ENCODE results near the gene PRR35.

The PRR35 gene

DNA sequence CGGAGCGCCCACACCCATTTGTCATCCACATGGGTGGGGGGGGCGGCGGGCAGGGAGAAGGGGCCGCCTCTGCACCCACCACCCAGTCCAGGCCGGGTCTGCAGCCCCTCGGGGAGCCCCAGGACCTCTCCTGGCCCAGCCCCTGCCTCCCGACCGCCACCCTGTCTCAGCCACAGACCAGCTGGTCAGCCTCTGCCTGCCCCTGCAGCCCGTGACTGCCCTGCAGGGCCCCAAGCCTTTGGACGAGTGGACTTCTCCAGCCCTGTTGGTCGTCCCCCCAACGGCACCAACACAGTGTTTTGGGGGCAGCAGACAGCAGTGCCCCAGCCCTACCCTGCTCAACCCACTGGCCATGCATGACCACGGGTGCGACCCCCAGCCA, 1.2 kb downstream of the PRR35 start:
- DNase-seq (ENCODE audit: low spot score in 2 of 2) (no peak), ATAC-seq (ENCODE audit: low read depth) (no peak)
- H3K36me3 Mint-ChIP-seq, result no peaks in the 10 kb centered on the region
- peaks cover 14% of the 10 kb centered on the region for H3K27me3 Mint-ChIP-seq
- H3K9me3 Mint-ChIP-seq, result no peaks in the 10 kb centered on the region
- no peak overlapping the region for H3K4me3 Mint-ChIP-seq
- peaks cover 5% of the 10 kb centered on the region for H3K4me1 Mint-ChIP-seq
- H3K27ac Mint-ChIP-seq, result no peak overlapping the region

DNA sequence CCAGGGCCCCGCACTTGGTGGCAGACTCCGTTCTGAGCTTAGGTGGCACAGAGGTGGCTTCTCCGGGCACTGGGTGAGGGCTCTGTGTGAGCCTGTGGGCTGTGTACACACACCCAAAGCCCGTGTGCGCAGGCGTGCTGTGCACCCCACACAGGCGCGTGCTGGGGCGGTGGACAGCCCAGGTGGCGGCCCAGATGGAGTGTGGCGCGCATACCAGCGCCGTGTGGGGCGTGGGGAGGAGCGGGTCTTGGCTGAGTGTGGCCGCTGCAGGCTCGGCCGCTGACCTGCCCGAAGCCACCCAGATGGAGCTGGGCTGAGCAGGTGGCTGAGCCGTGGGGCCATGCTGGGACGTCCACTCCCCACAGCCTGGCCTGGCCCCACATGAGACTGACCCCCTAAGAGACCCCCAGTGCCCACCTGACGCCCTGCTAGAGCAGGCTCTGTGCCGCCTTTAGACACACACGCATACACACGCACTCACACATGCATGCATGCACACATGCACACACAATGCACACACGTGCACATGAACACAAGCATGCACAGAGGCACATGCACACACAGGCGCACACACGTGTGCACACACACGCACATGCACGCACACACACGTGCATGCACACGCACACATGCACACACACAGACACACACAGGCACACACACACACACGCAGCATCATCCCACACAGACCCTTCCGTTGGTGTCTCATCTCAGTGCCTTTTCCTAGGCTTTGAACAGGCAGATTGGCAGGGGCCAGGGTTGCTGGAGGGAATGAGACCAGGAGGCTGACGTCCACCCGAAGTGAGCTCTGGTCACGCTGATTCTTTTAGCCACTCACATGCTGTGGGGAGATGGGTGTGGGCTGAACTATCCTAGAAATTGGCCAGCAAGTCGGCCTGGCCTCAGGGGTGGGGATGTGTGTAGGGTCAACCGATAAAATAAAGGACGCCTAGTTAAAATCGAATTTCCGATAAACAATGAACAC, 2.1 kb downstream of the PRR35 start:
- Mint-ChIP-seq H3K9me3 (no peaks in the 10 kb centered on the region), H3K36me3 (no peaks in the 10 kb centered on the region), H3K4me3 (no peak overlapping the region), H3K27ac (no peak overlapping the region), H3K4me1 (peaks cover 13% of the 10 kb centered on the region), H3K27me3 (peaks cover 14% of the 10 kb centered on the region)
- no peak for DNase-seq (ENCODE audit: low spot score in 2 of 2)
- ATAC-seq (ENCODE audit: low read depth), result no peak

DNA sequence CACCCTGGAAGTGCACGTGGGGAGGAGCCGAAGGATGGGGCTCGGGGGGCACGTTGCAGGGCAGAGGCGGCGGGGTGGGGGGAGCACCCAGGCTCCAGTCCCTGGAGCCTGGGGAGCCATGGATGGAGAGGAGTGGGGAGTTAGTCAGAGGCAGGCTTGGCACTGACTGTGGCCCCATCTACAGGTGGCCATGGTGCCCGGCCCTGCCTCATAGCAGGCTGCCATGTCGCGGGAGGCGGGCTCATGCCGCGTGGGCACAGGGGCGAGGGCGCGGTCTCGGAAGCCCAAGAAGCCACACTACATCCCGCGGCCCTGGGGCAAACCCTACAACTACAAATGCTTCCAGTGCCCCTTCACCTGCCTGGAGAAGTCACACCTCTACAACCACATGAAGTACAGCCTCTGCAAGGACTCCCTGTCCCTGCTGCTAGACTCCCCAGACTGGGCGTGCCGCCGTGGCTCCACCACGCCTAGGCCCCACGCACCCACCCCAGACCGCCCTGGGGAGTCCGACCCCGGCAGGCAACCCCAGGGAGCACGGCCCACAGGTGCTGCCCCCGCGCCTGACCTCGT, 3.0 kb downstream of the PRR35 start:
- Mint-ChIP-seq H3K27ac (no peak overlapping the region), H3K9me3 (no peaks in the 10 kb centered on the region), H3K4me3 (no peak overlapping the region), H3K4me1 (peaks cover 13% of the 10 kb centered on the region), H3K36me3 (no peaks in the 10 kb centered on the region), H3K27me3 (peaks cover 12% of the 10 kb centered on the region)
- DNase-seq (ENCODE audit: low spot score in 2 of 2) (no peak), ATAC-seq (ENCODE audit: low read depth) (no peak)

DNA sequence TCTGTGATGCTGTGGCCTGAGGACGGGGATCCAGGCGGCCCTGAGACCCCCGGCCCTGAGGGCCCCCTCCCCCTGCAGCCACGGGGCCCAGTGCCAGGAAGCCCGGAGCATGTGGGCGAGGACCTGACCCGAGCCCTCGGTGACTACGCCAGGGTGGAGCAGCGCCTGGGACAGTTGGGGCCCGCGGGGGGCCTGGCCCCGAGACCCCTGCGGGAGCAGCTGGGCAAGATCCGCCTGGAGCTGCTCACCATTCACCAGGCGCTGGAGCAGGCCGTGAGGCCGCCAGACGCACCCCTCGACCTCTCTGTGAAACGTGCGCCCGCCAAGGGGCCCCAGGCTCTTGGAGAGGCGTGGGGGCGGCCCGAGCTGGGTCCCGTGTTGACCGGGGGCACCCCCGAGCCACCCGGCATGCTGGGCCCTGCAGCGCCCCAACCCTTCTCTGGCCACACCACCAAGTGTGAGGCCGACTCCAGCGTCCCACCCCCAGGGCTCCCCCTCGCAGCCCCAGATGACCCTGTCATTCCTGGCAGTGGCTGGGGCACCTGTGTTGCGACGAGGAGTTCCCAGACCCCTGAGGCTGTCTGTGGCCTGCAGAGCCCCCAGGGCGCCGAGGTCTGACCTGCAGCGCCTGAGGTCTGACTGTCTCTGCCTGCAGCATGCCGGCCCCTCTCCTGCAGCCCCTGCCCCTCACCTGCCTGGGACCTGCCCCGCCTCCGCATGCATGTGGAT, 4.7 kb downstream of the PRR35 start:
- ATAC-seq (ENCODE audit: low read depth), result no peak
- peaks cover 12% of the 10 kb centered on the region for H3K4me1 Mint-ChIP-seq
- peaks cover 6% of the 10 kb centered on the region for H3K27me3 Mint-ChIP-seq

DNA sequence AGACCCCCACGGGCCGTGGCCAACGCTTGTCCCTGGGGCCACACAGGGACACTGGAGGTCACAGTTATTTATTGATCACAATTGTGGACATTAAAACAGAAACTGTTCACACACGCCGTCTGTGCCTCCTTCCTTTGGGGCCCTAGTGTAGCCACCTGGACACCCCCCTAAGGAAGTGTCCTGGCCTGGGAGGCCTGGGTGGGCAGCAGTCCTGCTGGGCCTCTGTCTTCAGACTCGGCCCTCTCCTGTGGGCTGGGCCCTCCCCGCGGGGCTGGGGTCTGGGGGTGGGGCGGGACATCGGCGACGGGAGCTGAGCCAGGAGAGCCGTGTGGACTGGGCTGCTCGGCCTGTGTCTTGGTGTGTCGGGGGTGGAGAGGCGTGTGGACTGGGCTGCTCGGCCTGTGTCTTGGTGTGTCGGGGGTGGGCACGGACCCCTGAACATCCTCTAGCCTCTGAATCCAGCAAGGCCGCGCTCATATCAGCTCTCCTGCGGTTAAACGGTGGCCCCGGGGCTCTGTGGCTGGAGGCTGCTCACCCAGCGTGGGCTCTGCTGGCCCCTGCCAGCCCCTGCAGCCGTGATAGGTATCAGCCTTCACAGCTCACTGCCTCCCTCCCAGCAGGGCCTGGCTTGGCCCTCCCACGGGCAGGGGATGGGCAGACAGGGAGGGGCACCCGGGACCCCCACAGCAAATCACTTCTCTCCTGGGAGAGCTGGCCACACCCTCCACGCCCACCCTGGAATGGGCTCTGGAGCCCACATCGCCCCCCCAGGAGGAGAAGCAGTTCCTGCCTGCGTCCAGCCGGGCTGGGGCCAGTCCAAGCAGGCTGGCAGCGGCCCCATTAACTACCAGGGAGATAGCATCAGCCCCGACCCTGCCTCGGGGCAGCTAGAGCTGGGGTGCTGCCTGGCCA, 5.5 kb downstream of the PRR35 start:
- Mint-ChIP-seq H3K4me3 (peak overlapping the region; percentile 11), H3K9me3 (no peaks in the 10 kb centered on the region), H3K36me3 (no peaks in the 10 kb centered on the region), H3K27ac (no peak overlapping the region), H3K4me1 (peaks cover 12% of the 10 kb centered on the region), H3K27me3 (peaks cover 6% of the 10 kb centered on the region)
- ATAC-seq (ENCODE audit: low read depth), result no peak
- DNase-seq (ENCODE audit: low spot score in 2 of 2), result no peak

More for the DNA sequence above, 4.7 kb downstream of the PRR35 start:
- DNase-seq (ENCODE audit: low spot score in 2 of 2), result no peak
- H3K27ac Mint-ChIP-seq, result no peak overlapping the region
- no peaks in the 10 kb centered on the region for H3K36me3 Mint-ChIP-seq
- H3K9me3 Mint-ChIP-seq, result no peaks in the 10 kb centered on the region
- H3K4me3 Mint-ChIP-seq, result no peak overlapping the region

DNA sequence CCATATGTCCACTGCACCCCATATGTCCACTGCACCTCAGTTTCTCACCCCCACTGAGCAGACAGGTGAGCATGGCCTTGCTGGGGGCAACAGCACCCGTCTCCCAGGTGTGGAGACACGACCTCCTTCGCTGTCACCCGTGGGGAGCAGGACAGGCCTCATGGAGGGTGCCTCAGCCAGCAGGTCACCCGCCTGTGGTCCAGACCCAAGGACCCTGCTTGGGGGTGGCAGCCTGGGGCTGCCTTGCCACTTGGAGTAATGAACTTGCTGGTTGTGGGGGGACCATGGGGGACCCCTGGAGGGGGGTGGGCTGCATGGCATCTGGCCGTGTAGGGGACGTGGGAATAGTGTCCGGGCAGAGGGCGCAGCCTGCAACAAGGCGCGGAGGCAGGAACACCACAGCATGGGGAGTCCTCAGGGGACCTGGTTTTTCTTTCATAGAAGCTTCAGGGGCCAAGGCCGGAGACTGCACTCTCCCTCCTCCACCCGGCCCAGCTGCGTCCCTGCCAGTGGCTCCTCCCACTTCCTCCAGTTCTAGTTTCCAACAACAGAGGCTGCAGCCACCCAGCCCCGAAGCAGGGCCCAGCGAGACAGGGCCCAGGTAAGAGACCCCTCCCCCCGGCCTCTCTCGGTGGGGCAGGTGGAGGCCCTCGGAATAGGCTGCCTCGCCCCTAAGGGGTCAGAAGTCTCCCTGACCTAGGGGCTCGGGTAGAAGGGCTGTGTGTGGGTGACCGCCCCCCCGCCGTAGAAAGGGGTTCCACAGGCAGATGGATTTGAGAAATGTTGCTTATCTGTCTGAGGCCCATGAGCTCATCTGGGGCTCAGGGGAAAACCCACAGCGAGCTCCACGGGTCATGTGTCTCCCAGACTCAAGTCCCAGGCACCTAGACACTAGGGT, 6.5 kb downstream of the PRR35 start, which contains the start of gene NHLRC4:
Gene NHLRC4, plus strand, starts transcription at position 531 of the 898 bp plus-strand sequence. CDS start 1,043 bp downstream, outside the sequence.
- ATAC-seq (ENCODE audit: low read depth) (peak; percentile 69), DNase-seq (ENCODE audit: low spot score in 2 of 2) (peak in 1 of 2 donors; percentile 57)
- peaks cover 4% of the 10 kb centered on the region for H3K27me3 Mint-ChIP-seq
- H3K4me1 Mint-ChIP-seq, result peaks cover 22% of the 10 kb centered on the region
- no peaks in the 10 kb centered on the region for H3K9me3 Mint-ChIP-seq
- H3K27ac Mint-ChIP-seq, result peak within 1 kb of the TSS; percentile 74
- no peaks in the 10 kb centered on the region for H3K36me3 Mint-ChIP-seq
- peak within 1 kb of the TSS; percentile 76 for H3K4me3 Mint-ChIP-seq

DNA sequence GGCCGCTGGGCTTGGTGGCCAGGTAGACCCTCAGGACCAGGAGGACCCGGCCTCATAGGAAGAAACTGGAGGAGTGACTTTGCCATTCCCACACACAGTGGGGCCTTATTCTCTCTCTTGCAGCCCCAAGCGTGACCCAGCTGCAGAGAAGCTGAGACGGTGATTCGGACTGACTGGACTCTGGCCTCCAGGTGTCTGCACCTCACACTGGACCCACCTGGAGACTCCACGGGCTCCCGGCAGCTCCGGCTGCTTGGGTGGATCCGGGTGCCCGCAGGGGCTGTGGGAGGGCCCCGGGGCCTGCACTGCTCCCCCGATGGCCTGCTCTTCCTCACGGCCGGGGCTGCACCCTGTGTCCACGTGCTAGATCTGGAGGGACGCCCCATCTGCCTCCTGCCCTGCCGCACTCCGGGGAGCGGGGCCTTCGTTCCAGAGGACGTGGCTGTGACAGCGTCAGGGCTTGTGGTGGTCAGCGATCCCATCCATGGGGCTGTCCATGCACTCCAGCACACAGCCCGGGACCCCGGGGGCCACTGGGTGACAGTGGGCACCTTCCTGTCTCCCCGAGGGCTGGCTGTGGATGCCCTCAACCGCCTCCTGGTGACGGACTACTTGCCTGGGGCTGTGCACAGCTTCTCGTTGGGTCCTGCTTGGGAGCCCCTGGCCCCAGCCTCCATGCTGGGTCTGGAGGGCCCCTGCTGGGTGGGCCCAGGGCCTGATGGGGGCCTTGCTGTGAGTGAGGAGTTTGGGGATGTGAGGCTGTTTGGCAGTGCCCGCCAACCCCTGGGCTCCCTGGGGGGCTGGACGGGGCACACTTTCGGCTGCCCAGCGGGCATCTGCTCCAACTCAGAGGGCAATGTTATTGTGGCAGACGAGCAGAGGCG, 7.4 kb downstream of the PRR35 start:
- no peaks in the 10 kb centered on the region for H3K36me3 Mint-ChIP-seq
- peak overlapping the region; percentile 76 for H3K4me3 Mint-ChIP-seq
- DNase-seq (ENCODE audit: low spot score in 2 of 2), result no peak
- H3K27me3 Mint-ChIP-seq, result peaks cover 3% of the 10 kb centered on the region
- peak overlapping the region; percentile 74 for H3K27ac Mint-ChIP-seq
- ATAC-seq (ENCODE audit: low read depth), result no peak
- H3K4me1 Mint-ChIP-seq, result peaks cover 24% of the 10 kb centered on the region
- no peaks in the 10 kb centered on the region for H3K9me3 Mint-ChIP-seq

DNA sequence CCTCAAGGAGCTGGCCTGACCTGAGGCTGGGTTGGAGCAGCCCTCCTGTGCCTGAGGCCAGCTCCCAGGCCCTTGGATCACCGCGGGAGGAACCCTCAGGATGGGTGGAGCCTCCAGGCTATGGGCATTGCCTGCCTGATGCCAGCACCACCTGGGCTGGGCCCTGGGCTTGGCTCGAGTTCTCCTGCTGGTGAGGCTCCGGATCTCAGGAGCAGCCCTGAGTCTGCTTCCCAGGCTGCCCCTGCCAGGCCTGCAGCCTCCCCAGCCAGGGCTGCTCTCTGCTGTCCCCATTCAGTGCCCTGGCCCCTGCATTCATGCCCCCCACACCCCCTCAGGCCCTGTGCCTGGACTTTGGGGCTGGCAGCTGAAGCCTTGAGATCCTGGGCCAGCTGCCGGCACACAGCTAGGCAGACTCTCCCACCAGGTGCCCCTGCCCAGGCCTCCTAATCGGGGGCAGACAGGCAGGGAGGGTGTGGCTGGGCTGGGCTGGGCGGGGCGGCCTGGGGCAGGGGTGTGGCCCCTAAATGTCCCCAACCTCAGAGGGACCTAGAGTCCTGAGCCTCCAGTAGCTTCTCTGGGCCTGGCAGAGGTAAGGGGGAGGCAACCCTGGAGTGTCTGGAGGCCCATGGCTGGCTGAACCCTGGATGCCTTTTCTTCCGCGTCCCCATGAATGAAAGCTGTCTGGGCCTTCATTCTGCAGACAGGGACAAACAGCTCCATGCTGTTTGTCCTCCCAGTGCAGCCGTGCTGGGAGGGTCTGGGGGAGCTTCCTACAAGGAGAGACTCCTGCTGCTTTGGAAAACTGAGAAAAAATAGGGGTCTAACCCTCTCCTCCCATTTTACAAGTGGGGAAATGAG, 8.4 kb downstream of the PRR35 start:
- ATAC-seq (ENCODE audit: low read depth), result no peak
- H3K4me1 Mint-ChIP-seq, result peaks cover 24% of the 10 kb centered on the region
- peak overlapping the region; percentile 82 for H3K27ac Mint-ChIP-seq
- no peaks in the 10 kb centered on the region for H3K36me3 Mint-ChIP-seq
- DNase-seq (ENCODE audit: low spot score in 2 of 2), result no peak
- H3K27me3 Mint-ChIP-seq, result no peaks in the 10 kb centered on the region
- peak overlapping the region; percentile 87 for H3K4me3 Mint-ChIP-seq
- H3K9me3 Mint-ChIP-seq, result no peaks in the 10 kb centered on the region

DNA sequence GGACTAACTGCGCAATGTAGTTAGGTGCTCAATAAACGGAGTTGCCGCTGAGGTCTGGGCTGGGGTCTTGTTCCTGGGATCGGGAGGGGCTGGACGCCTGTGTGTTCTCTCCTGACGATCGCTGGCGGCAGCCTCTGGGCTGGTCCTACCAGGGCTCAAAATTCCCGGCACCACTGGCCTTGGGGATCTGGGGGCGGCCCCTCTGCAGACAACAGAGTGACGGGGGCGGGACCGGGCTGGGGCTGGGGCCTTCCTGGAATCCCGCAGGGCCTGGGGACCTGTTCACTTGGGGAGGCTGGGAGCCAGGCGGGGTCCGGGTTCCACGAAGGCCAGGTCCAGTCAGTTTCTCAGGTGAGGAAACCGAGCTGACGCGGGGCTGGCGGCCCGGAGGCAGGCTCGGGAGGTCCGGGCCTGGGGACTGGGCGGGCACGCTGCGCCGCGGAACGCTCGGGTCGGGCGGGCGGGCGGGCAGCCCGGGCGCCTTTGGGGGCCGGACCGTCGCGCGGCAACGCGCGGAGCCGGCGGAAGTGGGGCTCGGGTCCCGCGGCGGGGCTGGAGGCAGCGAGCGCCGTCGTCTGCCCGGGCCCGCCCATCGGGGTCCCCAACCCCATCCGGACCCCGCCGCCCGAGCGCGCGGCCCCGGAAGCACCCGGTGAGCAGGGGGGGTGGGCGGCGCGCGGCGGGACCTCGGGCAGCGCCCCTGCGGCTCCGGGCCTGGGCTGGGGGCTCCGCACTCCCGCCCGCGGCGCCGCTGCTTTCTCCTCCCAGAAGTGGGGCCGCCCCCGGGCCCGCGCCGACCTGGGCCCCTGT, 9.5 kb downstream of the PRR35 start, which contains the start of gene PIGQ:
Gene PIGQ, plus strand, starts transcription at position 524 of the 810 bp plus-strand sequence. CDS start 4,107 bp downstream, outside the sequence.
- Mint-ChIP-seq H3K4me1 (peaks cover 24% of the 10 kb centered on the region), H3K36me3 (no peaks in the 10 kb centered on the region), H3K4me3 (peak within 1 kb of the TSS; percentile 87), H3K27me3 (no peaks in the 10 kb centered on the region), H3K9me3 (no peaks in the 10 kb centered on the region), H3K27ac (peak within 1 kb of the TSS; percentile 87)
- DNase-seq (ENCODE audit: low spot score in 2 of 2) (peak; percentile 47 to 69), ATAC-seq (ENCODE audit: low read depth) (peak; percentile 75)

DNA sequence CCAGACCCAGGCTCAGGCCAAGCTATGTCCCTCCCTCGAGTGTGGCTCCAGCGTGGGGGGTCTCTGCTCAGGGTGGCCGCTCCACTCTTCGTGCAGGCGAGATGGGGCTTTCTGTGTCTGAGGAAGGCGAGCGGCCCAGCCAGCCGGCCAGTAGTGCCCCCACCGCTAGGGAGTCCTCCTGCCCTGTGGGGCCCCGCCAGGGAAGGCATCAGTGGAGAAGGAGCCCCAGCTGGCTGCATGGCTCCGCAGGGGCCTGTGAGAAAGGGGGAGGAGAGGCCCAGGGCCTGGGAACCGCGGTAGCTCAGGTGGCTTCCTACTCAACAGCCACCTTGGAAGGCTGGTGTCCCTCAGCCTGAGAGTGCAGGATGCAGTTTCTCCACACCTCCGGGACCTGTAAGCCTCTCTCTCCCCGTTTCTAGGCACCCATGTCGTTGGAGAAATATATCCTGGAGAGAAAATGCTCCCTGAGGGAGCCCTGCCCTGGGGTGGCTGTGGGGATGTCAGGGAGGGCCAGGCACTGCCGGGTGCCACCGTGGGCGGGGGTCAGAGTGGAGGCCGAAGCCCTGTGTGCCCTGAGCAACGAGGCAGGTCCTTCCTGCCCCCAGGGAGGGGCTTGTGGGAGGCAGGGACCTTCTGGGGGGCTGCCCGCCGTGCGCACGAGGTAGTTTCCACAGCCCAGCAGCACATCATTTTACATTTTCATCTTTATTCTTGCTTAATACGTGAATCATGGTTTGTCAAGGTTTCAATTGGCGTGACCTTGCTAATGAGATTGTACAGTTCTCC, 12.9 kb downstream of the PRR35 start:
- DNase-seq (ENCODE audit: low spot score in 2 of 2) (no peak), ATAC-seq (ENCODE audit: low read depth) (no peak)
- H3K27ac Mint-ChIP-seq, result no peak overlapping the region
- no peaks in the 10 kb centered on the region for H3K36me3 Mint-ChIP-seq
- H3K4me3 Mint-ChIP-seq, result no peak overlapping the region
- H3K9me3 Mint-ChIP-seq, result no peaks in the 10 kb centered on the region
- peaks cover 14% of the 10 kb centered on the region for H3K4me1 Mint-ChIP-seq
- H3K27me3 Mint-ChIP-seq, result no peaks in the 10 kb centered on the region
